ENCODE measurements around the gene RPL37A.

RPL37A gene

DNA sequence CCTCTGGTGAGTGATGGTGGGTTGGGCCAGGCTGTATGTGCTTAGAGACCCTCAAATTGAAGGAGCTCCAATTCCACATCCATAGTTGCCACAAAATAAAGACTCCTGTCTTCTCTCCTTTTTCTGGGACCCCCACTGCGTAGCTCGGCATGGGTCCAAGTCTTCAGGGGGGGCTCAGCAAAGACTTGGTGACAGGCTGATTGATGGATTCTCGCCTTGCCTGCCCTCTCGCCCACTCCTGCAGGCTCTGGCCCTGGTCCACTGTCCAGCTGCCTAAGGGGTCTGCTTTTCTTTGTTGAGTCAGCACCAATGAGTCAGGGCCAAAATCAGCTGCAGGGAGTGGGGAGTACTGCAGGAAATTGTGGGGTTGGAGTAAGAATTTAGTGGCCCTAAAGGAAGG is 21.5 kb downstream of the RPL37A start:
- H3K9ac ChIP-seq (ENCODE audit: low read length), result no peak overlapping the region

DNA sequence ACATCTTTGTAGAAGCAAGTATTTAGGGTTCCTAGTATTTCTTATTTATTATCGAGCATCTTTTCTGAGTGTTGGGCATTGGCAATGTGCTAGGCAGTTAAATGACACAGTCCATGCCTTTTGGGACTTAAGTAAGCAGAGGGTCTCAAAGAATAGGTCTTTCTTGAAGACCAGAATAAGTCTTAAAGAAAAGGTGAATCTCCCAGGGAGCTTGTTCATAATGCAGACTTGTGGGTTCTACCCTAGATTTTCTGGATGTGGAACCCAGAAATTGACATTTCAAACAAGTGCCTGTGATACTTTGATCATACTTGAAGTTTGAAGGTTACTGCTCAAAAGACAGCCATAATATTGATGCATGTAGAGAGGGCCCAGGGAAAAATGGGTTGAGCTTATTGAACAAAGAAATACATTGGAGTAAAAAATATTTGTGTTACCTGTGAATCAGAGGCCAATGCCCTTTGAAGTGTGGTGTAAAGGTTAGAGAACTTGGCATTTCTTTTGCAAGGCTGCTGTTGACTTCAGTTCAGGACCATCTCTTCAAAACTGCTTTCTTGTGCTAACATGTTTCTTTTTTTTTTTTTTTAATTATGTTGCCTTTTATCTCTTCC is 24.4 kb downstream of the RPL37A start:
- H3K4me1 ChIP-seq (ENCODE audit: insufficient read depth, low read length), result no peaks in the 10 kb centered on the region
- no peak overlapping the region for H3K4me3 ChIP-seq (ENCODE audit: low read depth in 1 of 2, low read length in 2 of 2)
- H3K36me3 ChIP-seq (ENCODE audit: insufficient read depth, low read length), result no peaks in the 10 kb centered on the region
- no peaks in the 10 kb centered on the region for H3K27me3 ChIP-seq (ENCODE audit: control insufficient read depth in 1 of 2, insufficient read depth in 2 of 2, low read length in 2 of 2)
- no peaks in the 10 kb centered on the region for H3K9me3 ChIP-seq (ENCODE audit: low read length)
- H3K27ac ChIP-seq (ENCODE audit: low read depth, low read length), result no peak overlapping the region
- H3K9ac ChIP-seq (ENCODE audit: low read length), result no peak overlapping the region

More for the DNA sequence above, 21.5 kb downstream of the RPL37A start:
- H3K36me3 ChIP-seq (ENCODE audit: insufficient read depth, low read length), result no peaks in the 10 kb centered on the region
- no peak overlapping the region for H3K27ac ChIP-seq (ENCODE audit: low read depth, low read length)
- no peak overlapping the region for H3K4me3 ChIP-seq (ENCODE audit: low read depth in 1 of 2, low read length in 2 of 2)
- no peaks in the 10 kb centered on the region for H3K27me3 ChIP-seq (ENCODE audit: control insufficient read depth in 1 of 2, insufficient read depth in 2 of 2, low read length in 2 of 2)
- H3K9me3 ChIP-seq (ENCODE audit: low read length), result no peaks in the 10 kb centered on the region
- H3K4me1 ChIP-seq (ENCODE audit: insufficient read depth, low read length), result no peaks in the 10 kb centered on the region

DNA sequence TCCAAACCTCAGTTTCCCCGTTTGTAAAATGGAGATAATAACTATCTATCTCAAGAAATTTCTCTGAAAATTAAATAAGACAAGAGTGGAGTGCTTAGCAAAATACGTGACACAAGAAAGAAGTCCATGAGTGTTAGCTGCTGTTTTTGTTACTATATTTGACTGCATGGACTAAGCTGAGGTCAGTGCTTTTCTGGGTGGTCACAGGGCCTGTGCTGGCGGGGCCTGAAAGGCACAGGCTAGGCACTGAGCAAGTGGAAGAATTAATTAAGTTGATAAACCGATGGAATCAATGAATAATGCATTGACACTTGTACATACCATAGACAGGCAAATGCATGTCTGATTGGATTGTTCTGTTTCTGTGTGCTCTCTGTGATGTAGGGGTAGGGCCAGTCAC is 27.3 kb downstream of the RPL37A start:
- H3K4me3 ChIP-seq (ENCODE audit: low read depth in 1 of 2, low read length in 2 of 2), result no peak overlapping the region
- H3K4me1 ChIP-seq (ENCODE audit: insufficient read depth, low read length), result no peaks in the 10 kb centered on the region
- no peaks in the 10 kb centered on the region for H3K9me3 ChIP-seq (ENCODE audit: low read length)
- no peaks in the 10 kb centered on the region for H3K36me3 ChIP-seq (ENCODE audit: insufficient read depth, low read length)
- H3K27ac ChIP-seq (ENCODE audit: low read depth, low read length), result no peak overlapping the region
- no peaks in the 10 kb centered on the region for H3K27me3 ChIP-seq (ENCODE audit: control insufficient read depth in 1 of 2, insufficient read depth in 2 of 2, low read length in 2 of 2)
- H3K9ac ChIP-seq (ENCODE audit: low read length), result no peak overlapping the region

DNA sequence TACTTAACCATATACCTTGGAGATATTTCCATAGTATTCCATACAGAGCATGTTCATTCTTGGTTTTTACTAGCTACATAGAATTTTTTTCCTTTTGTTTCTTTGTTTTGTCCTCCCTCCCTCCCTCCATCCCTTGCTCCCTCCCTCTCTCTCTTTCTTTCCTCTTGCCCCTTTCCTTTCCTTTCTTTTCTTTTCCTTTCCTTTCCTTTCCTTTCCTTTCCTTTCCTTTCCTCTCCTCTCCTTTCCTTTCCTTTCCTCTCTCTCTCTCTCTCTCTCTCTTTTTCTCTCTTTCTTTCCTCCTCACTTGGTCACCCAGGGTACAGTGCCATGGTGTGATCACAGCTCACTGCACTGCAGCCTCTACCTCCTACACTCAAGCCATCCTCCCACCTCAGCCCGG is 28.3 kb downstream of the RPL37A start:
- no peaks in the 10 kb centered on the region for H3K9me3 ChIP-seq (ENCODE audit: low read length)
- H3K9ac ChIP-seq (ENCODE audit: low read length), result no peak overlapping the region
- no peaks in the 10 kb centered on the region for H3K4me1 ChIP-seq (ENCODE audit: insufficient read depth, low read length)
- no peak overlapping the region for H3K4me3 ChIP-seq (ENCODE audit: low read depth in 1 of 2, low read length in 2 of 2)
- H3K27me3 ChIP-seq (ENCODE audit: control insufficient read depth in 1 of 2, insufficient read depth in 2 of 2, low read length in 2 of 2), result no peaks in the 10 kb centered on the region
- no peak overlapping the region for H3K27ac ChIP-seq (ENCODE audit: low read depth, low read length)
- no peaks in the 10 kb centered on the region for H3K36me3 ChIP-seq (ENCODE audit: insufficient read depth, low read length)

DNA sequence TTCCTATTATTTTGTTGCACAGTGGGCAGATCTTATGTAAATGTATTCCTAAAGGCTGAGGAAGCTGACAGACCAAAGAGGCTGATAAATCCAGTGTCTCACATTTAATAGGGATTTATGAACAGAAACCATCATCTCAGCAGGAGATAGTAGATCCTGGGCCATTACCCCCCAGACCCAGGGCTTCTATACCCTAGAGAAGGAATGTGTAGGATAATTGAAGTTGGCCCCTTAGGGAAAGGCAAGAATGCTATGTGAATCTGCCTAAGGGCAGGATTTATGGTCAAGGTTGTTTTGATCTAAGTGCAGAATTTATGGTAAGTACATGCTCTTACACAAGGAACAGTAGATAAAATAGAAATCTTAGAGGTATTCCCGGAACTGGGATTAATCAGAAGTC is 29.0 kb downstream of the RPL37A start:
- H3K9me3 ChIP-seq (ENCODE audit: low read length), result no peaks in the 10 kb centered on the region

GRCh38 chr2:216532562-216532961 is 33.9 kb downstream of the RPL37A start:
- no peak overlapping the region for H3K9ac ChIP-seq (ENCODE audit: low read length)
- H3K4me1 ChIP-seq (ENCODE audit: insufficient read depth, low read length), result peaks cover 19% of the 10 kb centered on the region
- no peak overlapping the region for H3K27ac ChIP-seq (ENCODE audit: low read depth, low read length)
- H3K36me3 ChIP-seq (ENCODE audit: insufficient read depth, low read length), result no peaks in the 10 kb centered on the region
- no peak overlapping the region for H3K4me3 ChIP-seq (ENCODE audit: low read depth in 1 of 2, low read length in 2 of 2)
- H3K27me3 ChIP-seq (ENCODE audit: control insufficient read depth in 1 of 2, insufficient read depth in 2 of 2, low read length in 2 of 2), result no peaks in the 10 kb centered on the region
- no peaks in the 10 kb centered on the region for H3K9me3 ChIP-seq (ENCODE audit: low read length)

More for the DNA sequence above, 29.0 kb downstream of the RPL37A start:
- Histone ChIP-seq H3K27me3 (ENCODE audit: control insufficient read depth in 1 of 2, insufficient read depth in 2 of 2, low read length in 2 of 2) (no peaks in the 10 kb centered on the region), H3K4me3 (ENCODE audit: low read depth in 1 of 2, low read length in 2 of 2) (no peak overlapping the region), H3K4me1 (ENCODE audit: insufficient read depth, low read length) (no peaks in the 10 kb centered on the region), H3K36me3 (ENCODE audit: insufficient read depth, low read length) (no peaks in the 10 kb centered on the region), H3K27ac (ENCODE audit: low read depth, low read length) (no peak overlapping the region), H3K9ac (ENCODE audit: low read length) (no peak overlapping the region)

GRCh38 chr2:216533609-216534008 is 35.0 kb downstream of the RPL37A start:
- Histone ChIP-seq H3K4me1 (ENCODE audit: insufficient read depth, low read length) (peaks cover 19% of the 10 kb centered on the region), H3K27ac (ENCODE audit: low read depth, low read length) (no peak overlapping the region), H3K9ac (ENCODE audit: low read length) (no peak overlapping the region), H3K9me3 (ENCODE audit: low read length) (no peaks in the 10 kb centered on the region), H3K36me3 (ENCODE audit: insufficient read depth, low read length) (no peaks in the 10 kb centered on the region), H3K27me3 (ENCODE audit: control insufficient read depth in 1 of 2, insufficient read depth in 2 of 2, low read length in 2 of 2) (no peaks in the 10 kb centered on the region), H3K4me3 (ENCODE audit: low read depth in 1 of 2, low read length in 2 of 2) (no peak overlapping the region)

- no peak overlapping the region for H3K9ac ChIP-seq (ENCODE audit: low read length)
- H3K9me3 ChIP-seq (ENCODE audit: low read length), result no peaks in the 10 kb centered on the region
- H3K4me1 ChIP-seq (ENCODE audit: insufficient read depth, low read length), result peaks cover 19% of the 10 kb centered on the region
- H3K36me3 ChIP-seq (ENCODE audit: insufficient read depth, low read length), result no peaks in the 10 kb centered on the region
- H3K27me3 ChIP-seq (ENCODE audit: control insufficient read depth in 1 of 2, insufficient read depth in 2 of 2, low read length in 2 of 2), result no peaks in the 10 kb centered on the region
- peak overlapping the region; percentile 36 for H3K27ac ChIP-seq (ENCODE audit: low read depth, low read length)
- no peak overlapping the region for H3K4me3 ChIP-seq (ENCODE audit: low read depth in 1 of 2, low read length in 2 of 2)
Measured at GRCh38 chr2:216534809-216535208, 36.2 kb downstream of the RPL37A start.

DNA sequence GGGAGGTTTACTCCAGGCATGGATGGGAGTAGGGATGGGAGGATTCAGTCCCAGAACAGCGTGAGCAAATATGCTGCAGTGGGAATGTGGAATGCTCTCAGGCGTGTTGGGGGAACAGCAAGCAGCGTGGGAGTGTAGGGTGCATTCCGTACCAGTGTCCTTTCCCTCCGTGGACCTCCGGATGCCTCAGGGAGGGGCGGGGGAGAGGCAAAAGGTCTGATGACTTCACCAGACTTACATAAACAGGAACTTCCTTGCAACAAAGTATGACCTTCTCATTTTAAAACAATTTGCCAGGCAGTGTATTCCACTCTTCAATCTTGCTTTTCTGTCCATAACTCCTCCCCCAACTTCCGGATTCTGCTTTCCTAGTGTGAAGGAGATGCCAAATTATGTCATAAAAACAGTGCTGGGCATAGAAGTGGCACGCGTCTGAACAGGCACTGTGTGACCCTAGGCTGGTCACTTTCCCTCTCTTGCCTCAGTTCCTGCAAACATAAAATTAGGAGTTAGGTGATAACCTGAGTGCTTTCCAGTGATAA is 36.9 kb downstream of the RPL37A start:
- Histone ChIP-seq H3K4me3 (ENCODE audit: low read depth in 1 of 2, low read length in 2 of 2) (peak overlapping the region in 1 of 2 donors; percentile 19), H3K9me3 (ENCODE audit: low read length) (no peaks in the 10 kb centered on the region), H3K36me3 (ENCODE audit: insufficient read depth, low read length) (no peaks in the 10 kb centered on the region), H3K27me3 (ENCODE audit: control insufficient read depth in 1 of 2, insufficient read depth in 2 of 2, low read length in 2 of 2) (no peaks in the 10 kb centered on the region), H3K27ac (ENCODE audit: low read depth, low read length) (peak overlapping the region; percentile 36), H3K4me1 (ENCODE audit: insufficient read depth, low read length) (peaks cover 22% of the 10 kb centered on the region), H3K9ac (ENCODE audit: low read length) (no peak overlapping the region)

DNA sequence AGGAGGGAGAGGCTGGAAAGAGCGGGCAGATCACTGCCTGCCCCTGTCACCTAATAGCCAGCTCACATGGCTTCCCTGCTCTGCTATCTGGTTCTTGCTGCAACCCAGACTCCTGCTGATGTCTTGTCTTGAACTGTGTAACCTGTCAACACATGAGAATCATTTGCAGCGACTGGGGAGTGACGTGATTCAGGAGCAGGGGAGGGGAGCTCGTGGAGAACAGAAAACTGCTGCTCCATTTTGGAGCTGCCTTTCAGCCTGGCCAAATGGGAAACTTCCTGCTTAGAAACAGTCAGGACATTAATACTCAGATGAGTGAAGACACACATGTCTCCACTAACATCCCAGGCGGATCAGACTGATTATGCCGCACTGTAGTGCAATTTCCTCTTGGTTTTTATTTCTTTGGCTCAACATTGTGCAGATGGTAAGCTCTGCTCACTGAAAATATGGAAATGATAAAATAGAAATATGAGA is 38.1 kb downstream of the RPL37A start:
- H3K4me1 ChIP-seq (ENCODE audit: insufficient read depth, low read length), result peaks cover 28% of the 10 kb centered on the region
- no peak overlapping the region for H3K27ac ChIP-seq (ENCODE audit: low read depth, low read length)
- H3K9me3 ChIP-seq (ENCODE audit: low read length), result no peaks in the 10 kb centered on the region
- H3K36me3 ChIP-seq (ENCODE audit: insufficient read depth, low read length), result no peaks in the 10 kb centered on the region
- H3K9ac ChIP-seq (ENCODE audit: low read length), result no peak overlapping the region
- H3K27me3 ChIP-seq (ENCODE audit: control insufficient read depth in 1 of 2, insufficient read depth in 2 of 2, low read length in 2 of 2), result no peaks in the 10 kb centered on the region
- H3K4me3 ChIP-seq (ENCODE audit: low read depth in 1 of 2, low read length in 2 of 2), result no peak overlapping the region

DNA sequence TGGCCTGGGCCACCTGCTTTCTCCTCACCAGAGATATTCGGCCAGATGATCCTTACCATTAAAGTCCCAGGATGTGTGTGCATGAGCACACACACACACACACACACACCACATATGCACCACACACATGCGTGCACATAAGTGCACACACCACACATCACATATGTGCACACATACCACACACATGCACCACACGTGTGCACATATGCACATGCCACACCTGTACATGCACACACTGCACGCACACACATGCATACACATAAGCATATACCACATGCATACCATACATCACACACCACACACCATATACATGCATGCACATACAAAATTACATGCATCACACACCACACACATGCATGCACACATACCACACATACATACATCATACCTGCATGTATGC is 38.7 kb downstream of the RPL37A start:
- no peaks in the 10 kb centered on the region for H3K9me3 ChIP-seq (ENCODE audit: low read length)
- H3K4me3 ChIP-seq (ENCODE audit: low read depth in 1 of 2, low read length in 2 of 2), result no peak overlapping the region
- H3K36me3 ChIP-seq (ENCODE audit: insufficient read depth, low read length), result no peaks in the 10 kb centered on the region
- H3K27me3 ChIP-seq (ENCODE audit: control insufficient read depth in 1 of 2, insufficient read depth in 2 of 2, low read length in 2 of 2), result no peaks in the 10 kb centered on the region
- H3K27ac ChIP-seq (ENCODE audit: low read depth, low read length), result no peak overlapping the region
- H3K4me1 ChIP-seq (ENCODE audit: insufficient read depth, low read length), result peaks cover 28% of the 10 kb centered on the region
- H3K9ac ChIP-seq (ENCODE audit: low read length), result no peak overlapping the region

DNA sequence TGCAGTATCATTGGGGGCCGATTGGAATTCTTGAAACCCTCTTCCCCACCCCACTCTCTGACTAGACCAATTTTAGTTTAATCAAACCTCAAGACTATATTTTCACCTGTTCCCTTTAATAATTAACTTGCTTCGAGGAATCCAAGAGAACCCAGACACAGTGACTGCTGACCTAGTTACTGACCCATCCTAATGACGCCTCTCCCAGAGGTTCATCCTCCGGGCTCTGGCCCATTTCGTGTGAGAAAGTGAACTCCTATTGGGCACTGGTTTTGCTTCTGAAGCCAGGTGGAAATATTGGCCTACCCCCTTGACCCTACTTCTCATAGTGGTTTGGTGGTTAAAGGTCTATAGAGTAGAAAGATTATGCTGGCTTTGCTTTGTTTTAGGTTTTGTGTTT is 39.9 kb downstream of the RPL37A start:
- no peak overlapping the region for H3K4me3 ChIP-seq (ENCODE audit: low read depth in 1 of 2, low read length in 2 of 2)
- H3K27me3 ChIP-seq (ENCODE audit: control insufficient read depth in 1 of 2, insufficient read depth in 2 of 2, low read length in 2 of 2), result no peaks in the 10 kb centered on the region
- H3K9ac ChIP-seq (ENCODE audit: low read length), result no peak overlapping the region
- H3K27ac ChIP-seq (ENCODE audit: low read depth, low read length), result no peak overlapping the region
- H3K4me1 ChIP-seq (ENCODE audit: insufficient read depth, low read length), result peaks cover 28% of the 10 kb centered on the region
- no peaks in the 10 kb centered on the region for H3K9me3 ChIP-seq (ENCODE audit: low read length)
- no peaks in the 10 kb centered on the region for H3K36me3 ChIP-seq (ENCODE audit: insufficient read depth, low read length)

Data from muscle layer of colon (tissue), 2 donors.